ENCODE measurements around the gene ARHGEF7.

ARHGEF7 gene

GRCh38 chr13:111353508-111353907, 238.4 kb downstream of the ARHGEF7 start:
- no peak for DNase-seq (ENCODE audit: low spot score)

- DNase-seq (ENCODE audit: low spot score): no peak
These were observed 239.7 kb downstream of the ARHGEF7 start for GRCh38 chr13:111354789-111355188.
